IMR-90 (cell line): ENCODE results near the gene NARF. TPM values are rescaled to one million over a fixed set of nuclear protein-coding genes. Genes with fewer than 3 reads are reported as not detected.

Experiments used
- ATAC-seq: fragments of 200-7000 bp; cut with Tn5 transposase; 2 replicates; pipeline ENCODE4 v1.9.1; 2020; ENCODE audit warnings: low read depth, mild to moderate bottlenecking, moderate library complexity
- BruUV-seq: library from RNA; stranded (reverse); fragments of 400-500 nt; replicated peaks from 2 replicates; lab custom pipeline; 2021; lab: Mats Ljungman, UMichigan
- CTCF ChIA-PET: fragments of 300-600 bp; formaldehyde crosslinking; extraction: SDS; loops from one replicate; lab custom pipeline; 2021; ENCODE audit warnings: antibody characterized with exemption; lab: Yijun Ruan, JAX
- POLR2A ChIA-PET: fragments of 300-600 bp; sonication (Branson Sonifier 250); formaldehyde crosslinking; loops from one replicate; lab custom pipeline; 2022; ENCODE audit warnings: antibody characterized with exemption; ENCODE audit not compliant: unreplicated experiment; lab: Charles Lee
- DNase-seq: peaks from one replicate; pipeline ENCODE4 v3.0.0; 2013
- H2AFZ ChIP-seq: replicated peaks from 2 replicates; pipeline ENCODE3; 2013; ENCODE audit warnings: low read length, mild to moderate bottlenecking; ENCODE audit not compliant: poor library complexity
- H2AK5ac ChIP-seq: 2 replicates; pipeline ENCODE4 v1.6.1; 2013; ENCODE audit warnings: low read depth, low read length, inconsistent platforms
- H2AK9ac ChIP-seq: replicated peaks from 2 replicates; pipeline ENCODE3; 2013; ENCODE audit warnings: mild to moderate bottlenecking, low read depth, low read length, moderate library complexity; ENCODE audit not compliant: poor library complexity
- H2BK120ac ChIP-seq: 2 replicates; pipeline ENCODE4 v1.6.1; 2013; ENCODE audit warnings: low read depth, low read length, inconsistent platforms
- H2BK15ac ChIP-seq: 3 replicates; pipeline ENCODE4 v1.6.1; 2013; ENCODE audit warnings: low read depth, low read length, inconsistent platforms
- H2BK20ac ChIP-seq: 2 replicates; pipeline ENCODE4 v1.6.1; 2013; ENCODE audit warnings: low read depth, mild to moderate bottlenecking, inconsistent platforms, low read length, moderate library complexity
- H2BK5ac ChIP-seq: 2 replicates; pipeline ENCODE4 v1.6.1; 2013; ENCODE audit warnings: mild to moderate bottlenecking, low read depth, low read length, inconsistent platforms; ENCODE audit not compliant: poor library complexity, severe bottlenecking
- H3K14ac ChIP-seq: replicated peaks from 2 replicates; pipeline ENCODE4 v1.6.1; 2013; ENCODE audit warnings: low read depth, low read length, inconsistent platforms
- H3K18ac ChIP-seq: 2 replicates; pipeline ENCODE4 v1.6.1; 2013; ENCODE audit warnings: low read depth, low read length, control low read depth
- H3K23ac ChIP-seq: 2 replicates; pipeline ENCODE4 v1.6.1; 2013; ENCODE audit warnings: low read depth, low read length, inconsistent platforms
- H3K27ac ChIP-seq: 2 replicates; pipeline ENCODE4 v1.5.1; 2013; ENCODE audit warnings: mild to moderate bottlenecking, control low read depth, low read length; ENCODE audit not compliant: insufficient read depth
- H3K27me3 ChIP-seq: 2 replicates; pipeline ENCODE4 v1.6.1; 2013; ENCODE audit warnings: low read length; ENCODE audit not compliant: control insufficient read depth, insufficient read depth
- H3K36me3 ChIP-seq: 2 replicates; pipeline ENCODE4 v1.6.1; 2013; ENCODE audit warnings: low read length, mixed read lengths; ENCODE audit not compliant: control insufficient read depth, insufficient read depth
- H3K4ac ChIP-seq: 2 replicates; pipeline ENCODE4 v1.6.1; 2013; ENCODE audit warnings: low read depth, low read length, inconsistent platforms
- H3K4me1 ChIP-seq: 2 replicates; pipeline ENCODE4 v1.6.1; 2013; ENCODE audit warnings: low read length, mixed read lengths; ENCODE audit not compliant: control insufficient read depth, insufficient read depth
- H3K4me2 ChIP-seq: 2 replicates; pipeline ENCODE4 v1.6.1; 2013; ENCODE audit warnings: low read depth, mild to moderate bottlenecking, control low read depth, low read length, moderate library complexity
- H3K4me3 ChIP-seq: 2 replicates; pipeline ENCODE4 v1.5.1; 2013; ENCODE audit warnings: low read depth, mild to moderate bottlenecking, control low read depth, low read length, moderate library complexity; ENCODE audit not compliant: insufficient read depth
- H3K56ac ChIP-seq: 2 replicates; pipeline ENCODE4 v1.6.1; 2013; ENCODE audit warnings: low read length, inconsistent platforms; ENCODE audit not compliant: insufficient read depth; ENCODE audit errors: extremely low read depth
- H3K79me1 ChIP-seq, 2 experiments: 2 replicates each; pipeline ENCODE4 v1.6.1; 2013; ENCODE audit warnings: low read length in 2 of 2, inconsistent platforms in 1 of 2, low read depth in 1 of 2
- H3K9ac ChIP-seq: 2 replicates; pipeline ENCODE4 v1.6.1; 2013; ENCODE audit warnings: low read depth, low read length, control low read depth
- H3K9me1 ChIP-seq: 2 replicates; pipeline ENCODE4 v1.6.1; 2013; ENCODE audit warnings: low read length, inconsistent platforms; ENCODE audit not compliant: insufficient read depth
- H3K9me3 ChIP-seq: 2 replicates; pipeline ENCODE4 v1.6.1; 2013; ENCODE audit warnings: low read length; ENCODE audit not compliant: control insufficient read depth, insufficient read depth
- H4K20me1 ChIP-seq: 2 replicates; pipeline ENCODE4 v1.6.1; 2013; ENCODE audit warnings: low read length, inconsistent platforms; ENCODE audit not compliant: insufficient read depth
- H4K5ac ChIP-seq: 2 replicates; pipeline ENCODE4 v1.6.1; 2013; ENCODE audit warnings: mild to moderate bottlenecking, low read depth, low read length, control low read depth
- H4K8ac ChIP-seq, 2 experiments: 2 replicates each; pipeline ENCODE4 v1.6.1; 2013; ENCODE audit warnings: low read depth in 2 of 2, low read length in 2 of 2, control low read depth in 1 of 2, inconsistent platforms in 1 of 2
- H4K91ac ChIP-seq: 2 replicates; pipeline ENCODE4 v1.6.1; 2013; ENCODE audit warnings: low read depth, low read length, inconsistent platforms; ENCODE audit not compliant: insufficient read depth
- CHD1 ChIP-seq: IDR thresholded peaks from 2 replicates; pipeline ENCODE4 v1.6.1; 2012; ENCODE audit warnings: low read depth, low read length, improper control_type of control experiment
- FOS ChIP-seq: fragments of 150-350 bp; IDR thresholded peaks from 2 replicates; pipeline ENCODE4 v1.6.1; 2016; ENCODE audit warnings: low read depth, low read length
- MAFK ChIP-seq: IDR thresholded peaks from 2 replicates; pipeline ENCODE4 v1.6.1; 2012; ENCODE audit warnings: low read depth, low read length, improper control_type of control experiment
- MXI1 ChIP-seq: IDR thresholded peaks from 2 replicates; pipeline ENCODE4 v1.6.1; 2012; ENCODE audit warnings: low read depth, mild to moderate bottlenecking, low read length, moderate library complexity, borderline replicate concordance
- NFE2L2 ChIP-seq: fragments of 150-350 bp; IDR thresholded peaks from 2 replicates; pipeline ENCODE4 v1.6.1; 2016; ENCODE audit warnings: low read depth, mild to moderate bottlenecking, low read length
- POLR2A ChIP-seq: IDR thresholded peaks from 2 replicates; pipeline ENCODE4 v1.6.1; 2012; ENCODE audit warnings: mild to moderate bottlenecking, low read depth, low read length
- RCOR1 ChIP-seq: IDR thresholded peaks from 2 replicates; pipeline ENCODE4 v1.6.1; 2012; ENCODE audit warnings: mild to moderate bottlenecking, low read length, improper control_type of control experiment; ENCODE audit not compliant: insufficient replicate concordance
- RFX5 ChIP-seq: IDR thresholded peaks from 2 replicates; pipeline ENCODE4 v1.8.0; 2012; ENCODE audit warnings: low read depth, mild to moderate bottlenecking, low read length, moderate library complexity
- SMC3 ChIP-seq: fragments of 150-350 bp; IDR thresholded peaks from 2 replicates; pipeline ENCODE4 v1.6.1; 2016; ENCODE audit warnings: low read depth, mild to moderate bottlenecking, antibody characterized with exemption, low read length, moderate library complexity
- USF2 ChIP-seq: fragments of 150-350 bp; IDR thresholded peaks from 2 replicates; pipeline ENCODE4 v1.6.1; 2017; ENCODE audit warnings: mild to moderate bottlenecking, antibody characterized with exemption, low read length, low read depth
- WGBS, 2 experiments: methylation state at CpG; one replicate each; pipeline versions ENCODE4 v1.1.5 to v1.1.7; 2013; ENCODE audit warnings: missing lambda C conversion rate in 2 of 2; ENCODE audit not compliant: insufficient read length in 1 of 2; ENCODE audit errors: extremely low coverage in 2 of 2; 5-methylcytosine and 5-hydroxymethylcytosine counted together
- dilution Hi-C: fragments of 300-500 bp; cut with HindIII; formaldehyde crosslinking; loops from one replicate; pipeline ENCODE4 v1.14.3; 2018; ENCODE audit warnings: low sequenced_read_pairs; ENCODE audit not compliant: unreplicated experiment
- in situ Hi-C: fragments of 300-500 bp; cut with MboI; formaldehyde crosslinking; loops from 3 replicates; pipeline ENCODE4 v1.14.3; 2019; ENCODE audit warnings: low sequenced_read_pairs, inconsistent platforms, mixed read lengths
- intact Hi-C: fragments of 100-400 bp; cut with micrococcal nuclease; formaldehyde crosslinking; loops from 2 replicates; pipeline ENCODE4 v1.10.0; 2022
- polyA plus RNA-seq, 3 experiments: library from polyadenylated mRNA; depleted of rRNA; stranded (reverse); fragments of >200 nt; gene quantifications; 2 replicates each; pipeline ENCODE4 v1.2.3, GENCODE V29; 2012; ENCODE audit warnings: low replicate concordance in 1 of 3
- total RNA-seq: library from RNA; depleted of rRNA; stranded (reverse); fragments of >200 nt; gene quantifications from 2 replicates; pipeline ENCODE4 v1.2.3, GENCODE V29; 2012

Gene NARF
- total and polyA plus RNA-seq, 2 of the 4 experiments (the other 2 are of a cell fraction): 83.7 to 94.8 TPM

- Histone ChIP-seq H3K9me1 (peaks cover 3% of the 10 kb centered on the region; the same call in 1 of the 2 replicates), H3K4me2 (no peak overlapping the region), H3K79me1 (peaks cover 4 to 7% of the 10 kb centered on the region in 2 experiments; a peak in 2 of 4 replicates), H2BK120ac (no peak overlapping the region), H2AK9ac (no peak overlapping the region), H3K23ac (no peak overlapping the region), H3K56ac (no peak overlapping the region), H3K14ac (no peak overlapping the region), H2AFZ (no peak overlapping the region), H3K9ac (no peak overlapping the region), H3K9me3 (no peaks in the 10 kb centered on the region), H4K5ac (no peak overlapping the region), H4K8ac (no peak overlapping the region), H2BK15ac (no peak overlapping the region), H3K18ac (no peak overlapping the region), H4K20me1 (no peaks in the 10 kb centered on the region), H3K4me1 (no peaks in the 10 kb centered on the region), H3K36me3 (peaks cover 44% of the 10 kb centered on the region), H3K27me3 (no peaks in the 10 kb centered on the region), H3K27ac (no peak overlapping the region), H3K4me3 (no peak overlapping the region), H2BK5ac (no peak overlapping the region), H2BK20ac (no peak overlapping the region), H4K91ac (no peak overlapping the region), H2AK5ac (no peak overlapping the region), H3K4ac (no peak overlapping the region)
- ATAC-seq: no peak; the same call in 1 of the 2 replicates
- dilution Hi-C loops: no loop called here
- peak; percentile 21 for DNase-seq
- TF ChIP-seq MAFK: no peak
- TF ChIP-seq SMC3: no peak
- no peak for TF ChIP-seq MXI1
- TF ChIP-seq USF2: no peak
- no peak for TF ChIP-seq NFE2L2
- TF ChIP-seq RCOR1: no peak
- TF ChIP-seq CHD1: no peak
- no peak for TF ChIP-seq RFX5
- TF ChIP-seq FOS: no peak
- no peak for TF ChIP-seq POLR2A
- intact Hi-C loops: no loop called here
- 100% methylated on average over 4 of the region's 7 CpGs; no CpG with 5 or more reads in 1 of the 2 experiments for WGBS, 2 experiments
- POLR2A ChIA-PET: no interaction called here
- BruUV-seq: no TSS peak
- CTCF ChIA-PET: no interaction called here
- in situ Hi-C loops: no loop called here
Observed at GRCh38 chr17:82468692-82469091, 10.2 kb downstream of the NARF start.
